Effector memory CD8-positive, alpha-beta T cell (primary cell): ENCODE measurements around the gene SIGLEC12.

ENCODE experiments used
- ATAC-seq: fragments of 150-1000 bp; cut with Tn5 transposase; replicated peaks from 2 replicates; pipeline ENCODE4 v1.10.0; 2021; ENCODE audit warnings: mild to moderate bottlenecking, moderate library complexity
- DNase-seq, 3 experiments: peaks; one replicate each; pipeline ENCODE4 v3.0.0; 2021
- H3K27ac Mint-ChIP-seq, 2 donors: one replicate each; pipeline ENCODE4 v1.8.0; 2022; ENCODE audit warnings: mild to moderate bottlenecking in 2 of 2, mixed read lengths in 2 of 2, moderate library complexity in 2 of 2
- H3K27me3 Mint-ChIP-seq, 2 donors: one replicate each; pipeline ENCODE4 v1.8.0; 2022; ENCODE audit warnings: mixed read lengths in 2 of 2
- H3K36me3 Mint-ChIP-seq: one replicate; pipeline ENCODE4 v1.8.0; 2022; ENCODE audit warnings: mild to moderate bottlenecking, moderate library complexity, mixed read lengths; ENCODE audit not compliant: insufficient read depth
- H3K4me1 Mint-ChIP-seq, 2 donors: one replicate each; pipeline ENCODE4 v1.8.0; 2022; ENCODE audit warnings: low read depth in 2 of 2, mixed read lengths in 2 of 2
- H3K4me3 Mint-ChIP-seq, 2 donors: one replicate each; pipeline ENCODE4 v1.8.0; 2022; ENCODE audit warnings: mild to moderate bottlenecking in 2 of 2, mixed read lengths in 2 of 2, moderate library complexity in 2 of 2
- H3K9me3 Mint-ChIP-seq, 2 donors: one replicate each; pipeline ENCODE4 v1.8.0; 2022; ENCODE audit warnings: mixed read lengths in 2 of 2

Gene SIGLEC12

DNA sequence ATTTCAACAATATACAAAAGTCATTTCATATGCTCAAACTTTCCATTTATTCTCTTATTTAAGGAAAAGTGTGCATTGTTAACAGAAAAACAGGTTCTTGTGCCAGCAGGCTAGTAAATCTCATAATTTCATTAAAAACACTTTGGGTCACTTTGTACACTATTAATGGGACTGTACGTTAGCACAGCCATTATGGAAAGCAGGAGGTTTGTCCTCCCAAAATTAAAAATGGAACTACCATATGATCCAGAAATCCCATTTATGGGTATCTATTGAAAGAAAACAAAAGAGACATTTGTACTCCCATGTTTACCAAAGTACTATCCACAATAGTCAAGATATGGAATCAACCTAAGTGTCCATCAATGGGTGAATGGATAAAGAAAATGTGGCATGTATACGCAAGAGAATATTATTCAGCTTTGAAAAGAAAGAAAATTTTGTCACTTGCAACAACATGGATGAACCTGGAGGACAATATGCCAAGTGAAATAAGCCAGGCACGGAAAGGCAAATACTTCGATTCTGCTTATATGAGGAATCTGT is 38.3 kb upstream of the SIGLEC12 start:
- H3K4me1 Mint-ChIP-seq = no peaks in the 10 kb centered on the region
- H3K27ac Mint-ChIP-seq = no peak overlapping the region
- no peak for DNase-seq
- no peaks in the 10 kb centered on the region for H3K9me3 Mint-ChIP-seq
- H3K4me3 Mint-ChIP-seq = no peak overlapping the region
- no peak for ATAC-seq
- no peaks in the 10 kb centered on the region for H3K36me3 Mint-ChIP-seq
- H3K27me3 Mint-ChIP-seq = peaks cover 77 to 89% of the 10 kb centered on the region in 2 donors

DNA sequence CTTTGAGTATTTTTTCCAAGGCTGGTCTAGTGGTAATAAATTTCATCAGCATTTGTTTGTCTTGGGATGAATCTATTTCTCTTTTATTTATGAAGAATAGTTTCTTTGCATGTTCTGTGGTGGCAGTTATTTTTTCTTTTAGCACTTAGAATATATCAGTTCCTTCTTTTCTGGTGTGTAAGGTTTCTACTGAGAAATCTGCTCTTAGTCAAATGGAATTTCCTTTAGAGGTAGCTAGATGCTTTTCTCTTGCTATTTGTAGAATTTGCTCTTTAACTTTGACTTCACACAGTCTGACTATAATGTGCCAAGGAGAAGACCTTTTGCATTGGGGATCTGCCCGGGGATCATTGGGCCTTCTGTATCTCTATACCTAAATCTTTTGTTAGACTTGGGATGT is 33.9 kb upstream of the SIGLEC12 start:
- Mint-ChIP-seq H3K4me3 (no peak overlapping the region), H3K27me3 (peaks cover 69 to 85% of the 10 kb centered on the region in 2 donors), H3K9me3 (no peaks in the 10 kb centered on the region), H3K4me1 (peaks cover 0 to 2% of the 10 kb centered on the region in 2 donors), H3K27ac (no peak overlapping the region), H3K36me3 (no peaks in the 10 kb centered on the region)
- DNase-seq = no peak
- ATAC-seq = no peak

DNA sequence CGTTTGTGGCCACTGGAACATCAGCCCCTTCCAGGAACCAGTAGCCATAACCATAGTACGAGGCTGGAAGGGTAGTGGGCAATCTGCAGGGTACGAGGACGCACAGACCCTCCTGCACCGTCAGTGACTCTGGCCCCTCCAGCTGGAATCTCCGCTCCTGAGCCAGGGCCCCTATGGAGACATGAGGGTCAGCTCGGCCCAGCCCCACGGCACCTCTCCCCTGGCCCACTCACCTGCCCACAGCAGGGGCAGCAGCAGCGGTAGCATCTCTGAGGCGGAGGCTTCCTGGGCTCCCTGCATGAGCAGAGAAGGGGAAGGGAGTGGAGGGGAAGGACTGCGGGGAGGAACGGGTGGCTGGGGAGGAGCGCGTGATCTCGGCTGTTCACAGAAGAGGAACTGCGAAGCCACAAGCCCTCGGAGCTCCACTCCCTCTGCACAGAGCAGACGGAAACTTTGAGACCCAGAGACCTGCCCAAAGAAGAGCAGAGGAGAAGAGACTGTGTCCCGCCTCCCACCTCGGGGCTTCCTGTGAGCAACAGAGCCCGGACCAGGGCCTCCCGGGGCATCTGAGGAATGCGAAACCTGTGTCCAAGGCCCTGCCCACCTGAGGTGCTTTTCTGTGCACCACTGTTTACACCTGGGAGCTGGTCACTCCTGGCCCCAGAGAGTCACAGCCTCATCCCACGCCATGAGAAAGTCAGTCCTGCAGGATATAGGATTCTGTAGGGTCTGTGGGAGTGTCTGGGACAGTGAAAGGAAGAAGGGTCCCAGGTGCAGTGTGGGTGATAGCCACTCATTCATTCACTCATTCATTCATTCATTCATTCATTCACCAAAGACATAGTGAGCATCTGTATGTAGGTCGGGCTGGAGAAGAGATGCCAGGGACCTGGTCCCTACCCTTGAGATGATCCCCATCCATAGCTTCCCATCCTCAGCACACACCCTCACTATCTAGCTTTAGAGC is 30.0 kb upstream of the SIGLEC12 start, which contains the start of gene SIGLEC6:
Gene SIGLEC6 (minus strand): TSS at position 322 of the 967 bp plus-strand sequence. CDS start 22 bp downstream, at position 300.
- no peak for DNase-seq
- peak; percentile 62 for ATAC-seq
- Mint-ChIP-seq H3K4me3 (no peak within 1 kb of the TSS), H3K4me1 (peaks cover 0 to 2% of the 10 kb centered on the region in 2 donors), H3K27me3 (peaks cover 70 to 82% of the 10 kb centered on the region in 2 donors), H3K36me3 (peaks cover 5% of the 10 kb centered on the region), H3K9me3 (no peaks in the 10 kb centered on the region), H3K27ac (no peak within 1 kb of the TSS)

DNA sequence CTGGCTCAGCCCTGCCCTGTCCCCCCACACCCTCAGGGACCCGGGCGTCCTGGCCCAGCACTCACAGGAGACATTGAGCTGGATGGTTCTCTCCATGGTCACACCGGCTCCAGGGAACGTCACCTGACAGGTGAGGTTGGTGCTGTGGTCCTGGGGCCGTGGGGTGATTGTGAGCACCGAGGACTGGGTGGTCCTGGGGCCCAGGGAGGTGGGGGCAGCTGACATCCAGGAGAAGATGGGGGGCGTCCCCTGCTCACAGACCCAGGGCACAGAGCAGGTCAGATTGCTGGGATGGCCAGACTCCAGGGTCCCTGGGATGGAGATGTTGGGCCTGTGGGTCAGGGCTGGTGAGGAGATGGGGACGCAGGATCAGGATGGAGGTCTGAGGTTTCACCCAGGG is 29.0 kb upstream of the SIGLEC12 start:
- Mint-ChIP-seq H3K27me3 (peaks cover 70 to 83% of the 10 kb centered on the region in 2 donors), H3K4me1 (peaks cover 0 to 2% of the 10 kb centered on the region in 2 donors), H3K36me3 (peaks cover 5% of the 10 kb centered on the region), H3K4me3 (no peak overlapping the region), H3K27ac (no peak overlapping the region), H3K9me3 (no peaks in the 10 kb centered on the region)
- no peak for DNase-seq
- ATAC-seq = no peak

DNA sequence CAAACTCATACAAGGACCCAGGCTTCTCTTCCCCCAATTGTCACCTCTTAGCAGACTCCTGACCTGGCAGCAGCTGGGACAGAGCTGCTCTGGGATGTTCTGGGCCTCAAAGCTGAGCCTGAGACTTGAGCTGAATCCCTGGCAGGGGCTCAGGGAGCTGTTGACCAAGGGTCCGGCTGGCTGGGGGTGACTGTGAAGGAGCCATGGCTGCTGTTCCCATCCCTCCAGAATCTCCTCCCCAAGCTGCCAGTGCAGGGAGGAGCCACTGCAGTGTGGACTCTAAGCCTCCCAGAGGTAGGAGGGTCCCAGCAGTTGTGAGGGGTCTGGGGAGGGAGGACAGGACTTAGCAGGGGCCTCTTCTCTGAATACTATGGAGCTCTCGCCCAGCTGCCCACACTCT is 27.7 kb upstream of the SIGLEC12 start:
- H3K4me3 Mint-ChIP-seq = no peak overlapping the region
- H3K9me3 Mint-ChIP-seq = no peaks in the 10 kb centered on the region
- H3K36me3 Mint-ChIP-seq = peaks cover 5% of the 10 kb centered on the region
- H3K4me1 Mint-ChIP-seq = peaks cover 0 to 2% of the 10 kb centered on the region in 2 donors
- DNase-seq (no peak), ATAC-seq (no peak)
- peaks cover 68 to 85% of the 10 kb centered on the region in 2 donors for H3K27me3 Mint-ChIP-seq
- no peak overlapping the region for H3K27ac Mint-ChIP-seq

DNA sequence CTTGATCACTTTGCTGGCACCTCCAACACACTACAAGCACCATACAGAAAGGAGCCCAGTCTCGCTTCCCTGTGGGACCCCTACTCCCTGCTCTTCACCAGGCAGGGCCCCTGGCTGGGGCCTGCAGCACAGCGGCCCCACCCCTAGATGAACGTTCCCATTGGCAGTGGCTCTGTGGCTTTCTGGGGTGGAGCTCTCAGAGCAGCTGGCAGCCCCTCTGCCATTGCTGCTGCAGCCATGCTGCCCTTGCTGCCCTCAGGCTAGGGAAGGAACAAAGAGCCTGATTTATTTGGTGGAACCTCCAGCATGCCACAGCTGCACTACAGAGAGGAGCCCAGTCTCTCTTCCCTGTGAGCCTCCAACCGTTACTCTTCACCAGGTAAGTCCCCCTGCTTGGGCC is 24.1 kb upstream of the SIGLEC12 start:
- Mint-ChIP-seq H3K4me1 (no peaks in the 10 kb centered on the region), H3K27ac (no peak overlapping the region), H3K36me3 (peaks cover 8% of the 10 kb centered on the region), H3K27me3 (peaks cover 85% of the 10 kb centered on the region in 2 donors), H3K4me3 (no peak overlapping the region), H3K9me3 (no peaks in the 10 kb centered on the region)
- DNase-seq = no peak
- no peak for ATAC-seq

DNA sequence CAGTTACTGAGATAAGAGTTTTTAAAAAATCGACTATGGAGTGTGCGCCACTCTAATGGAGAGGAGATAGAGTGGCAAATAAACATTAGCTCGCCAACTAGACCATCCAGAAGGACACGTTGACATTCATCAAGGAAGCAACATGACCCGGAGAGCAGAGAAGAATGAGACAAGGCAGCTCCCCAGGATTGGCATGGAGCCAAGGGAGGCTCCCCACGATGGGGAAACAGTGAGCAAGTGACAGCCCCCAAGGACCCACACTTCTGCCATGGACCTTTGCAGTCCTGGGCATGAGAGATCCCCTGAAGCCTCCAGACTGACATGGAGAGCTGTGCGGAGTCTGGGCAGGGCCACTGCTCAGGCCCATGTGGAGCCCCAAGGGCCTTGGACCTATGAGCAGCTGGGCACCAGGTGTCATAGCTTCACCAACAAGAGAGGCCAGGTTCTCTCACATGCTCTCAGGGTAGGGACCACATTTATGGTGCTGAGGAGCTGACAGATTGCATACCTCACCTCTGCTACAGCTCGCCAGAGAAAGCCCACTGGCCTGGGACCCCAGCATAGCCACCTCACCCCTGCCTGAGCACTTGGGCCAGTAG is 23.2 kb upstream of the SIGLEC12 start:
- Mint-ChIP-seq H3K36me3 (peaks cover 8% of the 10 kb centered on the region), H3K9me3 (no peaks in the 10 kb centered on the region), H3K27me3 (peaks cover 77 to 81% of the 10 kb centered on the region in 2 donors), H3K4me3 (no peak overlapping the region), H3K4me1 (no peaks in the 10 kb centered on the region), H3K27ac (no peak overlapping the region)
- DNase-seq (no peak), ATAC-seq (no peak)

DNA sequence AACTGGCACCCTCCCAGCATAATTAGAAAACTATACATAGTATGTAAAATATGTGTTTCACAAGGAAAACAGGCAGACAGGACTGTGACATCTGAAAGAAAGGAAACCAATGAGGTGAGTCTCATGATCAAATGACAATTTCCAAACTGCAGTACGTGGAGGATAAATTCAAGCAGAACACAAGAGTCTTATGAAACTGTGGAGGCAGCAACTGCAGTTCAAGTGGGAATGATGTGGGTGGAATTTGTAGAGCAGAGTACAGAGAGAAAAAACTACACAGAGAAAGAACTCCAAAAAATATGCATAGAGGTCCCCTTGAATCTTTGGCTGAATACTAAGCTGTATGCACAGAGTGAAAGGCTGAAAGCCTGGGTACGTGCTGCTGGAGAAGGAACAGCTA is 20.2 kb upstream of the SIGLEC12 start:
- peaks cover 72 to 83% of the 10 kb centered on the region in 2 donors for H3K27me3 Mint-ChIP-seq
- H3K36me3 Mint-ChIP-seq = peaks cover 3% of the 10 kb centered on the region
- no peaks in the 10 kb centered on the region for H3K9me3 Mint-ChIP-seq
- ATAC-seq (no peak), DNase-seq (no peak)
- H3K4me3 Mint-ChIP-seq = no peak overlapping the region
- H3K27ac Mint-ChIP-seq = no peak overlapping the region
- H3K4me1 Mint-ChIP-seq = no peaks in the 10 kb centered on the region

DNA sequence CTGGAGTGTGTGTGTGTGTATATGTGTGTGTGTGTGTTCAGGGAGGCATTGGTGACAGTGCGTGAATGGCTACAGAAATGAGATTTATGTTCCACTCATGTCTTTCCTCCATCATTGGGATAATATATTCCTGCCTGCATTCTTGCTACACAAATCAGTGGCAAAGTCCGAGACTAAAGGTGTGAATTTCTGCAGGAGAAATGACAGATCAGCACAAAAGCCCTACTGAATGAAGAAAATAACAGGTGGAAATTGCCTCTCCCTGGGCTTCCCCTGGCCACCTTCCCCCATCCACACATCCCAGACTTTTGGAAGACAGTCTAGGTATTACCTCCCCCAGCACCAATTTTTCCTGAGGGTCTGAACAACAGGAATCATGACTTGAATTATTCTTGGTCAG is 19.8 kb upstream of the SIGLEC12 start:
- no peaks in the 10 kb centered on the region for H3K9me3 Mint-ChIP-seq
- no peak for ATAC-seq
- no peak for DNase-seq
- peaks cover 3% of the 10 kb centered on the region for H3K36me3 Mint-ChIP-seq
- no peak overlapping the region for H3K4me3 Mint-ChIP-seq
- peaks cover 72 to 83% of the 10 kb centered on the region in 2 donors for H3K27me3 Mint-ChIP-seq
- no peak overlapping the region for H3K27ac Mint-ChIP-seq
- H3K4me1 Mint-ChIP-seq = no peaks in the 10 kb centered on the region

DNA sequence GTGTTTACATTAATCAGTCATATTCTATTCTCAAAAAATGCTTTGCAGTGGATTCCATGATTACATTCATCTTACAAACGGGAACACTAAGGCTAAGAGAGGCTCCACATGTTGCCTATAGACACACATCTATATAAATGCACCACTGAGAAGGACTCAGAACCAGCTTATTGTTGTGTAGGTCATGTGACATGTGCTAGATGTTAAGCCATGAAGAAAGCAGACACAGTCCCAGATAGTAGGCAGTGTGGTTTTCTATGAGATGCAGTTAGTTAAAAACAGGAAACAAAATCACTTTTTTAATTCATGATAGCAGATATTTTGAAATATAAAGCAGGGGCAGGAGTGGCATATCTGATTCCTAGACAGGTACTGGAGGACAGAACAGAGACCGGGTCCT is 19.1 kb upstream of the SIGLEC12 start:
- Mint-ChIP-seq H3K27me3 (peaks cover 71 to 77% of the 10 kb centered on the region in 2 donors), H3K4me3 (no peak overlapping the region), H3K36me3 (peaks cover 3% of the 10 kb centered on the region), H3K27ac (no peak overlapping the region), H3K9me3 (no peaks in the 10 kb centered on the region), H3K4me1 (no peaks in the 10 kb centered on the region)
- ATAC-seq (no peak), DNase-seq (no peak)

DNA sequence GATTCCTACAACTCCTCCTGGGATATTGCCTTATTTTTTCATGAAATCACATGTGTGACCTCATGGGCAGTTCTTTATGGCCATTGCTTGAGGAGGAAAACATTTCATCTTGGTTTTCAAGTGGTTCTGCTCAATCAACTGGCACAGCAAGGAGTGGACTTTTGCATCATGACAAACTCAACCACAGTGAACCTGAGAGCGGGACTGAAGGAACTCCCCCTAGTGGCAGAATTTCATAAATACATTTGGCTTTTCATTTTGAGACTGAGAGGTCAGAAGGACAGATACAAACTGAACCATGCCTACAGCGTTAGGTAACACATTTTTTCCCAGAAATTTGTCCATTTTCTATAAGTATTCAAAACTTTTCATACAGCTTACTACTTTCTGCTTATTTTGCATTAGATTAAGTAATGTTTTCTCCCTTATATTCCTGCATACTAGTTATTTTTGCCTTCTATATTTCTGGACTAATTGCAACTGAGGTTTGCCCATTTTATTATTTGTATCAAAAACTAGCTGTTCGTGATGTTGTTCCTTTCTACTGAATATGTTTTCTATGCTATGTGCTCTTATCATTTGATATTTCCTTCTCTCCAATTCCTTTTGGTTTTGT is 13.4 kb upstream of the SIGLEC12 start:
- ATAC-seq (no peak), DNase-seq (peak; percentile 10 to 28 (median 20))
- Mint-ChIP-seq H3K9me3 (no peaks in the 10 kb centered on the region), H3K36me3 (no peaks in the 10 kb centered on the region), H3K27ac (no peak overlapping the region), H3K4me1 (no peaks in the 10 kb centered on the region), H3K27me3 (peaks cover 48 to 50% of the 10 kb centered on the region in 2 donors), H3K4me3 (no peak overlapping the region)

DNA sequence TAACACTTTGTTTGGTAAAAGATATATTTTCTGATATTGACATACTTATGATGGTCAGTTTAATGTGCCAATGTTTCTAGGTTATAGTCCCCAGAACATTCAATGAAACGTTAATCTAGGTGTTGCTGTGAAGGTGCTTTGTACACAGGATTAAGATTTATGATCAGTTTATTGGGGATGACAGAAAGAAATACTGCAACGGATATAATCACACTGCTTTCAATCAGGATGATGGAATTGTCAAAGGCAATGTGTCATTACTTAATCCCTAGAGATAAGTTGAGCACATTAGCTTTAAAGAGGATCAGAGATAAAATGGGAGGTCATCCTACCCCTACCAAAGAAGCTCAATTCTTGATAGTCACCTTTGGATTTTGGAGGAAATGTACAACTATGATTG is 12.4 kb upstream of the SIGLEC12 start:
- no peaks in the 10 kb centered on the region for H3K9me3 Mint-ChIP-seq
- no peak overlapping the region for H3K4me3 Mint-ChIP-seq
- no peaks in the 10 kb centered on the region for H3K4me1 Mint-ChIP-seq
- H3K36me3 Mint-ChIP-seq = no peaks in the 10 kb centered on the region
- H3K27me3 Mint-ChIP-seq = peaks cover 52 to 53% of the 10 kb centered on the region in 2 donors
- no peak overlapping the region for H3K27ac Mint-ChIP-seq
- no peak for DNase-seq
- ATAC-seq = no peak

DNA sequence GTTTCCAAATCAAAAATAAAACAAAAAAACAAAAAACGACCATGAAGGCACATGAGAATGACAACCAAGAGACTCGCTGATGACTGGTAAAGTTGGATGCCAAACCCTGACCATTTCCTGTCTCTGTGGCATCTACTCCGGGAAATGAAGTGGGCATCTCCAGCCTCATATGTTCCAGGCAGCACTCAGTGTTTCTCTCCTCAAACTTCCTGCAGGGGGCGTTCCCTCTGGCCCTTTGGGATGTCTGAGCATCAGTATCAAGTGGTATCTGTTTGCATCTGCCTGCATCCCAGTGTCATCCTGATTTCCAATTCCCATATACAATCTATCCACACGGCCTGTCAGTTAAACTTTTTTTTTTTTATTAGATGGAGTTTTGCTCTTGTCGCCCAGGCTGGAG is 9.8 kb upstream of the SIGLEC12 start:
- Mint-ChIP-seq H3K4me3 (no peak overlapping the region), H3K9me3 (no peaks in the 10 kb centered on the region), H3K27me3 (peaks cover 42 to 47% of the 10 kb centered on the region in 2 donors), H3K27ac (no peak overlapping the region), H3K36me3 (no peaks in the 10 kb centered on the region), H3K4me1 (no peaks in the 10 kb centered on the region)
- no peak for ATAC-seq
- no peak for DNase-seq
